DMS79 (cell line): ENCODE results near the gene KCNQ1.

Experiments
- DNase-seq: peaks from one replicate; lab custom pipeline; 2025; lab: John Stamatoyannopoulos, UW

The KCNQ1 gene, protein sequence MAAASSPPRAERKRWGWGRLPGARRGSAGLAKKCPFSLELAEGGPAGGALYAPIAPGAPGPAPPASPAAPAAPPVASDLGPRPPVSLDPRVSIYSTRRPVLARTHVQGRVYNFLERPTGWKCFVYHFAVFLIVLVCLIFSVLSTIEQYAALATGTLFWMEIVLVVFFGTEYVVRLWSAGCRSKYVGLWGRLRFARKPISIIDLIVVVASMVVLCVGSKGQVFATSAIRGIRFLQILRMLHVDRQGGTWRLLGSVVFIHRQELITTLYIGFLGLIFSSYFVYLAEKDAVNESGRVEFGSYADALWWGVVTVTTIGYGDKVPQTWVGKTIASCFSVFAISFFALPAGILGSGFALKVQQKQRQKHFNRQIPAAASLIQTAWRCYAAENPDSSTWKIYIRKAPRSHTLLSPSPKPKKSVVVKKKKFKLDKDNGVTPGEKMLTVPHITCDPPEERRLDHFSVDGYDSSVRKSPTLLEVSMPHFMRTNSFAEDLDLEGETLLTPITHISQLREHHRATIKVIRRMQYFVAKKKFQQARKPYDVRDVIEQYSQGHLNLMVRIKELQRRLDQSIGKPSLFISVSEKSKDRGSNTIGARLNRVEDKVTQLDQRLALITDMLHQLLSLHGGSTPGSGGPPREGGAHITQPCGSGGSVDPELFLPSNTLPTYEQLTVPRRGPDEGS

DNA sequence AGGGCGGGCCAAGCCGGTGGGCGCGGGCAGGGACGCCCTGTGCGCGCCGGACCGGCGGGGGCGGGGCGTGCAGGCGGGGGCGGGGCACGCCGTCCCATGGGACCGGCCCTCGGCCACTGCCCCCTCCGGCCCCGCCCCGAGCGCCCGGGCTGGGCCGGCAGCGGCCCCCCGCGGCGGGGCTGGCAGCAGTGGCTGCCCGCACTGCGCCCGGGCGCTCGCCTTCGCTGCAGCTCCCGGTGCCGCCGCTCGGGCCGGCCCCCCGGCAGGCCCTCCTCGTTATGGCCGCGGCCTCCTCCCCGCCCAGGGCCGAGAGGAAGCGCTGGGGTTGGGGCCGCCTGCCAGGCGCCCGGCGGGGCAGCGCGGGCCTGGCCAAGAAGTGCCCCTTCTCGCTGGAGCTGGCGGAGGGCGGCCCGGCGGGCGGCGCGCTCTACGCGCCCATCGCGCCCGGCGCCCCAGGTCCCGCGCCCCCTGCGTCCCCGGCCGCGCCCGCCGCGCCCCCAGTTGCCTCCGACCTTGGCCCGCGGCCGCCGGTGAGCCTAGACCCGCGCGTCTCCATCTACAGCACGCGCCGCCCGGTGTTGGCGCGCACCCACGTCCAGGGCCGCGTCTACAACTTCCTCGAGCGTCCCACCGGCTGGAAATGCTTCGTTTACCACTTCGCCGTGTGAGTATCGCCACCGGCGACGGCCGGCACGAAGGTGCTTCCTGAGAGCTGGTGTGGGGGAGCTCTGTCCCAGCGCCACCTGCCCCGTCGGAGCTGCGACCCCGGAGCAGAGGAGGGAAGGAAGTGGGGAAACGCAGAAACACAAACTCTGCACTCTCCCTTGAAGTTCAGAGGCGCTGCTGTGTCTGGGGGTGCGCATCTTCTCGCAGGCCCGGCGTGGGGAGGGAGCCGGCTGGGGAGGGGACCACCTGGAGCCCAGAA, at the start of gene KCNQ1:
Gene KCNQ1, plus strand, starts transcription at position 188 of the 925 bp plus-strand sequence. Its CDS starts 91 bp downstream, at position 279.
- DNase-seq, result no peak

DNA sequence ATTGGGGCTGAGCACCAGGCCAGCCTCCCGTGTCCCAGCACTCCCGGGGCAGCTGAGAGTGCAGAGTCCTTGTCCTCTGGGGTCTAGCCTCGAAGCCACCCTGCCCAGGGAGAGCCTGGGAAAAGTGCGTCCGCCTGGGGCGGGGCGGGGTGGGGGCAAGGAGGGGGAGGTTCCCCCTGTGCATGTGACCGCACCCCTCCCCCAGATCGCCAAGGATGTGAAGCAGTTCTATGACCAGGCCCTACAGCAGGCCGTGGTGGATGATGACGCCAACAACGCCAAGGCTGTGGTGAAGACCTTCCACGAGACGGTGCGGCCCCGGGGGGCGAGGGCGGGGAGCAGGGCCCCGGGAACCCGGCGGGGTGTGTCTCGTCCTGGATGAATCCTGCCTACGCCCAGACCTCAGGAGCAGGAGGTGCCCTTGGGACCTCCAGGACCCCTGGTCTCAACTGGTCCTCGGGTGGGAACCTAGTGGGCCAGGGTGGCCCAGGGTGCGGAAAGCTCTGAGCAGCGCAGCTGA, 49.5 kb upstream of the KCNQ1 start:
- no peak for DNase-seq

DNA sequence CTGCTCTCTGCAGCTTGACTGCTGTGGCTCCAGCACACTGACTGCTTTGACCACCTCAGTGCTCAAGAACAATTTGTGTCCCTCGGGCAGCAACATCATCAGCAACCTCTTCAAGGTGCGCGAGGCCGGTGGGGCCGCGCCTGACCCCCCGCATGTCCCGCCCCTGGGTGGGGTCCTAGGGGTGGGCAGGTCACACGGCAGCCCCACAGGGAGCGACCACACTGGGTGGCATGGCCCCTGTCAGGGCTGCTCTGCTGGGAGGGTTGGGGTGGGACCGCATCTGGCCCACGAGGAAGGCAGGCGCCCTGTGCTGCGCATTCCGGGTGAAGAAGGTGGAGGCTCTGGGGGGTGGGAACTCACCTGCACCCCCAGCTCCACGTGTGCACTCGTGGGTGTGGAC, 49.0 kb upstream of the KCNQ1 start:
- no peak for DNase-seq

DNA sequence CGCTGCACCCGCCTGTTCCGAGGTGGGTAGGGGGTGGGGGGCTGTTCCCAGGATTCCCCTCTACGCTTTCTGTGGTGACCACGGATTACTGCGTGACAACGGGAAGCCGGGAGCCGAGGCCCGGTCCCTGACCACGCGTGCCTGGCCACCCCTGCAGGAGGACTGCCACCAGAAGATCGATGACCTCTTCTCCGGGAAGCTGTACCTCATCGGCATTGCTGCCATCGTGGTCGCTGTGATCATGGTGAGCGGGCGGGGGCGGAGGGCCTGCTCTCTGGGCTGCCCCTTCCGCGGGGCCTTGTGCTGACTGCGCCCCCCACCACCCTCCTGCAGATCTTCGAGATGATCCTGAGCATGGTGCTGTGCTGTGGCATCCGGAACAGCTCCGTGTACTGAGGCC, 48.3 kb upstream of the KCNQ1 start:
- DNase-seq, result no peak

DNA sequence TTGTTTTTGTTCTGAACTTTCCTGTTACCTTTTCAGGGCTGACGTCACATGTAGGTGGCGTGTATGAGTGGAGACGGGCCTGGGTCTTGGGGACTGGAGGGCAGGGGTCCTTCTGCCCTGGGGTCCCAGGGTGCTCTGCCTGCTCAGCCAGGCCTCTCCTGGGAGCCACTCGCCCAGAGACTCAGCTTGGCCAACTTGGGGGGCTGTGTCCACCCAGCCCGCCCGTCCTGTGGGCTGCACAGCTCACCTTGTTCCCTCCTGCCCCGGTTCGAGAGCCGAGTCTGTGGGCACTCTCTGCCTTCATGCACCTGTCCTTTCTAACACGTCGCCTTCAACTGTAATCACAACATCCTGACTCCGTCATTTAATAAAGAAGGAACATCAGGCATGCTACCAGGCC, 47.8 kb upstream of the KCNQ1 start:
- no peak for DNase-seq

DNA sequence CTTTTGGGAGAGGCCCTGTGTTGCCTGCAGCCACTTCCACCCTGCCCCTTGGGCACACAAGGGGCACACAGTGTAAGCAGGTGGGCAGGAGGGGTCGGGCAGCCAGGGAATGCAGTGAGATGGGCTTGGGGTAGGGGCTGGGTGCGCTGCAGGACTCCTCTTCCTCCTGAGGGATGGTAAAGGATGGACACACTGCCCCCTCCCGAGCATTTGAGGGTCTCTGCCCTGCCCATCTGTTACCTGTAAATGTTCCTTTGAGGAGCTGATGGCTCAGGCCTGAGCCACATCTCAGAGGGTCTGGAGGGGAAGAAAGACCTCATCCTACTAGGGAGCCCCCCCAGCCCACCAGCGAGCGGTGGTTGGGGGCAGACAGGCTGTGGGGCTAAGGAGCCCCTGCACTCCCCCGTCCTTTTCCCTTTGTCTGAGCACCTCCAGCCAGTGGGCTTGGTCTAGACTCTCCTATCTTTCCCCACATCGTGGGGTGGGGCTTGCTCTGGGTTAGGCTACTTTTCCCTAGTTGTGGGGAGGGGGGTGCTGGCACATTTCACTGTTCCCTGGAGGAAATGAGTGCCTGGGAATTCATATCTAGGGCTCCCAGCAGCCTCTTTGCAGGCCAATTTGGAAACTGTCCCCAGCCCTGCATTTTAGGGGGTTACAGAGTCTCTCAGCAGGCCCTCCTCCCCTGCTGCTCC, 46.0 kb upstream of the KCNQ1 start:
- no peak for DNase-seq

DNA sequence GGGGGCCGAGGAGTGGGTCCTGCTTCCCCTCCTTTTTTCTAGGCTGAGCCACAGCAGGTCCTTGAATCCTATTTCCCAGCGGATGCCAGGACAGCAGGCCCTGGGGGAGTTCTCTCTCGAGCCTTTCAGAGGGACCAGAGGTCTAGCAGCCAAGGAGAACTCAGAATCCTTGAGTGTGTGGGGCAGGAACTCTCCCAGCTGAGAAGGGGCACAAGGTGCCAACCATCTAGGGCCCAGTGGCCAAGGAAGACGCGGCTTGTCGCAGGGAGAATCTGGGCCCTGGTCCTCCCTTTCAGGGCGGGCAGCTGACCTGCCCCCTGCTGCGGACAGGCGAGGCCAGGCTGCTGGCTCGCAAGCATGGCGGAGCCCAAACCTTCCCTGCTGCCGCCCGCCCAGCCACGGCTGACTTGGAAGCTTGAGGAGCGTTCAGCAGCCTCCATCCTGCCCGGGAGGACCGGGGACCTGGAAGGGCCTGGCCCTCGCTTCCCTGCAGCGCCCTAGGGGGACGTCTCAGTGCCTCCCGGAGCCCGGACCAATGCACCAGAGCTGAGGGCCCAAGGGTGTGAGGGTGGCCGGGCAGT, 45.2 kb upstream of the KCNQ1 start:
- DNase-seq, result no peak

DNA sequence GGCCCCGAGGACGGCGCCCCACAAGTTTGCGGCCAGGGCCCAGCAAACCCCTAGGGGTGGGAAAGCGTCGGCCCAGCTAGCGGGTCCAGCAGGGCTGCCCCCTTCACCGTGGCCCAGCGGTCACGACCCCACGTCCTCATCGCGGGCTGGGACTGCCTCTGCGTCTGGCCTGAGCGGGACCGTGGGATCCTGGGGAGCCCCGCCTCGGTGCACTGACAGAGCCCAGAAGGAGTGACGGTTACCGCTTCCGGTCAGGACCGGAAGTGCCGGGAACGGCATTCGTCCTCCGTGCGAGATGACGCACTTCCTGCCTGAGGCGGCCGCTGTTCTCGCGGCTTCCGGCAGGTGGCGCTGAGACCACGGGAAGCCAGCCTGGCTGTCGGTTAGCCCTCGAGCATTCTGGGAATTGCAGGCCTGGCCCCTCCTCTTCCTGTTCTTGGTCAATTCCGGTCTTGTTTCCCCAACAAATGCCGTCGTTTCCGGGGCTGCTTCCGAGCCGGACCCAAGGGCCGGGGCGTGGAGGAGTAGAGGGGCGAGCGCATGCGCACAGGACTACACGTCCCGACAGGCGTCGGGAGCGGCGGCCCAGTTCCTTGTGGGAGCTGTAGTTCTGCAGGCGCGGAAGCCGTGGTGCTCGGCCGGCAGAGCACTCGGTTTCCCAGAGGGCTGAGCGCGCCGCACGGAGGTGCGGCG, 44.6 kb upstream of the KCNQ1 start, which contains the start of gene TSSC4:
Gene TSSC4, plus strand, starts transcription at position 682 of the 693 bp plus-strand sequence. CDS start 1,884 bp downstream, outside the sequence.
- DNase-seq, result peak; percentile 95

DNA sequence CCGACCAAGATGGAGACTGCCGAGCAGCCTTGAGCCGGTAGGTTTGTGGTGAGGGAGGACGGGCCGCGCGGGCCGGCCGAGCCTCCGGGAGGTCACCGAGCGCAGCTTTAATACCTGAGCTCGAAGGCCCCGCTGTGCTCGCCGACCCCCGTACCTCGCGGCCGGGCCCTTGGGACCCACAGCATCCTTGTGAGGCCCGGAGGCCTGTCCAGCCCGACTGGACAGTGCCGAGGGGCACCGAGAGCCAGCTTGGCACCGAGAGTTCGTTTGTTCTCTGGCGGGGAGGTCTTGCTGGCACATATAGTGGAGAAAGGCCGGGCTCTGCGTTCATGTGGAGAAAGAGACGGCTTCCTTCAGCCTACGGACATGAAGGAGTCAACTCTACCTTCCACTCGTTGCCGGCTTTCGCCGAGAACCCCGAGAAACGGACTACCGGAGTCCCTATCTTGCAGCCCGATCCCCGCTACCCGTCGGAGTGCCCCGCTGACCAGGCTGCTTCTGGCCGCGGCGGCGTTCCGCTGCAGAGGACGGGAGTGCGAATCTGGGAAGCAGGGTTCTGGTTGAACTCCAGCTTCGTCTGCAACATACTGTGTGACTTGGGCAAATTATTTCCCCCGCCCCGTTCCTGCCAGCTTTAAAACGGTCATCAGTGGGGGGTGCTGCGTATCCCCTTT, 43.9 kb upstream of the KCNQ1 start:
- DNase-seq, result no peak

DNA sequence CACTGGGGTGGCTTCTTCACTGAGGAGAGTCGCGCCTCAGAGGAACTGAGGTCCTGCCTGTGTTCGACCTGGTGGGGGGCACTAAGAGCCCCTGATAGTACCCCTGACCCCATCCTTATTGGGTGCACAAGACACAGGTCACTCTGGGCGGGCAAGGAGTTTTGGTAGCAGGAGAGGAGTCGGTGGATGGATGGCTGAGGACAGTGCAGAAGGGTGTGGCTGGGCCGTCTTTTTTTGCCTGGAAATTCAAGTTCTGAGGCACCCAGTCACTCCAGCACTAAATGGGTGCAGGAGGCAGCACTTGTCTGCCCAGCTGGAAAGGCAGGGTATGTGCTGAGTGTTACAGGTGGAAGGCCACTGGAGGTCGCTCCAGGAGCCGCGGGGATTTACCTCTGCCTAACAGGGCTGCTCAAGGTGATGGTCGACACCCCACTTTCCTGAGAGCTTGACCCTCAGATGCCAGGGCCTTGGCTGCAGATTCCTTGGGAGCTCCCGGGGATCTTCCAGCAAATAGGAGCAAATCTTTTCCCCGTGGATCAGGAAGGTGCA, 43.3 kb upstream of the KCNQ1 start:
- DNase-seq, result no peak

DNA sequence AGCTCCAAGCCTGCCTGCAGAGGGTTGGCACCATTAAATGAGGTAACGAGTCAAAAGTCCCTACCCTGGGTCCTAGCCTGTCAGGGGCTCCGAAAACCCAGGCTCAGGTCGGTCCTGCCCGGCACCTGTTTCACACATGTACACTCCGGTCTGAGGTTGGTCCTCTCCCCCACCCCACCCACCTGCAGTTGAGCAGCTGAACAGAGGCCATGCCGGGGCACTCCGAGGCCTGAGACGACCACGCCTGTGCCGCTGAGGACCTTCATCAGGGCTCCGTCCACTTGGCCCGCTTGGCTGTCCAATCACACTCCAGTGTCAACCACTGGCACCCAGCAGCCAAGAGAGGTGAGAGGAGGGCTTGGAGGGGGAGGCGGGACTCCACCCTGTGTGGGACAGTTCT, 42.7 kb upstream of the KCNQ1 start:
- DNase-seq, result no peak

DNA sequence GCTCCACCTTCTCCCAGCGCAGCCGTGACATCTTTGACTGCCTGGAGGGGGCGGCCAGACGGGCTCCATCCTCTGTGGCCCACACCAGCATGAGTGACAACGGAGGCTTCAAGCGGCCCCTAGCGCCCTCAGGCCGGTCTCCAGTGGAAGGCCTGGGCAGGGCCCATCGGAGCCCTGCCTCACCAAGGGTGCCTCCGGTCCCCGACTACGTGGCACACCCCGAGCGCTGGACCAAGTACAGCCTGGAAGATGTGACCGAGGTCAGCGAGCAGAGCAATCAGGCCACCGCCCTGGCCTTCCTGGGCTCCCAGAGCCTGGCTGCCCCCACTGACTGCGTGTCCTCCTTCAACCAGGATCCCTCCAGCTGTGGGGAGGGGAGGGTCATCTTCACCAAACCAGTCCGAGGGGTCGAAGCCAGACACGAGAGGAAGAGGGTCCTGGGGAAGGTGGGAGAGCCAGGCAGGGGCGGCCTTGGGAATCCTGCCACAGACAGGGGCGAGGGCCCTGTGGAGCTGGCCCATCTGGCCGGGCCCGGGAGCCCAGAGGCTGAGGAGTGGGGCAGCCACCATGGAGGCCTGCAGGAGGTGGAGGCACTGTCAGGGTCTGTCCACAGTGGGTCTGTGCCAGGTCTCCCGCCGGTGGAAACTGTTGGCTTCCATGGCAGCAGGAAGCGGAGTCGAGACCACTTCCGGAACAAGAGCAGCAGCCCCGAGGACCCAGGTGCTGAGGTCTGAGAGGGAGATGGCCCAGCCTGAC, 41.7 kb upstream of the KCNQ1 start:
- DNase-seq, result no peak

DNA sequence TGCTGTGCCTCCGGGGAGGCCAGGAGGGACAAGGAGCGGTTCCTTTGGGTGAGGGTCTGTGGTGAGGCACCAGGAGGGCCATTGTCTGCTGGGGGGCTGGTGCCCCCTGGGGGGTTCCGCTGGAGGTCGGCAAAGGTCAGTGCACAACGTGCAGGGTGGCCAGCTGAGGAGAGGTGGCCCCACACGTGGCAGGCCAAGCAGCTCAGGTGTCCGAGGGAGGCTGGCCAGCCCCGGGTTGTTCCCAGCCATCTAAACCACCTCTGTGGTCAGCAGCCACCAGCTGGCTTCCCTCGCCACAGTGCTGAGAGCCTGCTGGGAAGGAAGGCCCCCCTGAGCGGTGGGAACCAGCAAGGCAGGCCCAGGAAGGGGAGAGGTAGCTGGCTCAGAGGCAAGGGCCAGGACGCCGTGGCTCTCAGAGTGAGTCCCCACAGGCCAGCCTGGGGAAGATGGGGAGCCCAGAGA, 40.0 kb upstream of the KCNQ1 start:
- no peak for DNase-seq

DNA sequence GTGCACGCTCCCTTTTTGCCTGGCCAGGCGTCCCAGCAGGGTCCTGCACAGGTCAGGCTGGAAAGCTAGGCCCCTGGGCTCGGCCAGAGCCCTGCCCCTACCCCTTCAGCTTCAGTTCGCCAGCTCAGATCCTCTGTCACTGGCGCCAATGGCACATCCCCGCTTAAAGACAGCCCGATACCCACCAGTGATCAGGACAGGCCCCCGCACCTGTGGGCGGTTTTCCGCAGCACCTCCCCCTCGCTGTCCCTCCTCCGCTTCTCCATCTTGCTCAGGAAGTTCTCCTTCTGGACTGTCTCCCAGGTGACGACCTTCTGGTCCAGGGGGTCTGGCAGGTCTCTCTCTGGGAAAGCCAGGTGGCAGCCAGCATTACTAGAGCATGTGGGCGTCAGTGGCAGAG, 38.4 kb upstream of the KCNQ1 start:
- no peak for DNase-seq

DNA sequence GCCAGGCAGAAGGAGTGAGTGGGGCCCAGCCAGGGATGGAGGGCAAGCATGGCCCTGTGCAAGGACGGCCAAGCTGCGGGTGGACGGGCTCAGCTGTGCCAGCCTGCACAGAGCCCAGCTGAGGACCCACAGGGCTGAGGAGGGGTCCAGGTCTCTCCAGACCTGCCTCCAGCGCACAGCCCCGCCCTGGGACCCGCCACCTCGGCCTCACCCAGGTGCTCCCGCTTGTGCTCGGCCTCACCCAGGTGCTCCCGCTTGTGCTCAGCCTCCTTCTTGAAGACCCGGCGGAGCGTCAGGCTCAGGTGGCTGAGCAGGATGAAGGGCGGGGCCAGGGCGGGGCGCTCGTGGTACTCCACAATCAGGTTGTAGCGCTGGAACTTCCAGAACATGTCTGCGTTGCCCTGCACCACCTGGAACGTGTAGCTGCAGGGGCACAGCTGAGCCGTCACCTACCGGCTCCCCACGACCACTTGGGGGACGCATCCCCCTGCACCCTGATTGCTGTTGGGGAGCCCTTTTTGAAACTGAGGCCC, 37.9 kb upstream of the KCNQ1 start:
- DNase-seq, result no peak

DNA sequence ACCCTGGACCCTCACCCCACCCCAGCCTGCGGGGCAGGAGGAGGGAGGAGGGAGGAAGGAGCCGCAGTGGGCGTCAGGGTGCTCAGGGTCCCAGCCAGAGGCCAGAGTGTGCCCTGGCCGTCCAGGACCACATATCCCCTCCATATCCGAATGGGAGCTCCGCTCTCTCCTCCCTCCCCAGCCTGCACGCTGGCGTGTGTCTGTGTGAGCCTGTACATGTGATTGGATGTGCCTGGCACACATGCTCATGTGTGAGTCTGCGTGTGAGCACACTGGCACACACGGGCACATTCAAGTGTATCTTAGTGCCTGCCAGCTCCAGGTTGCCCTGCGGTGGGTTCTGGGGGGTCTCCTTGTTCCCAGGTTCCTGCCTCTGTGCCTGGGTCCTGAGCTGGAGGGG, 36.1 kb upstream of the KCNQ1 start:
- DNase-seq, result no peak

DNA sequence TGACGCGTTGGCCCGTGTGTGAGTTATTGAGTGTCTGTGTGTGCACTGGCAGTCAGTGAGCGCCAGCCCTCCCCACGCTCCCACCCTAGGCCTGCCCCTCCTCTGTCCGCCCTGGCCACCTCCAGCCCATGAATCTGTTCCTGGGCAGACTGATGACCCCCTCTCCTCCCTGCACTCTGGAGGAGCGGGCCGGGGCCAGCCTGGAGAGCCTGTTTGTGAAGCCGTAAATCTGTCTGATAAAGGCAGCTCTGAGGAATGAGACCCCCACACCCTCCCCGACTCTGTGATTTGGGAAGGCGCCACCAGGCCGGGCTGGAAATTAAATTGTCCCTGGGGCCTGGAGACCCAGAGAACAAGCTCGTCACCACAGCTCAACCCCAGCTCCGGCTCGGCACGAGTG, 35.7 kb upstream of the KCNQ1 start:
- DNase-seq, result no peak
